HepG2 (cell line): ENCODE data around the gene PPP4C. TPM values are rescaled to one million over a fixed set of nuclear protein-coding genes. Genes with fewer than 3 reads are reported as not detected.
A peak's percentile ranks its signal among the peaks of the same experiment; 100 is the strongest.

Source experiments
- EEA1 ChIP-seq: sonication (generic); formaldehyde crosslinking; IDR thresholded peaks from 2 replicates; pipeline ENCODE4 v1.5.1; 2020; ENCODE audit warnings: mild to moderate bottlenecking, missing genetic modification reagents, borderline replicate concordance
- EZH2 ChIP-seq: conservative IDR thresholded peaks from 2 replicates; pipeline ENCODE4 v1.6.1; 2012; ENCODE audit warnings: mild to moderate bottlenecking, low read depth, low read length, moderate library complexity
- FOXP1 ChIP-seq, 2 experiments: fragments of 450-650 bp in 1 of 2; IDR thresholded peaks; 2 replicates each; pipeline ENCODE4 v1.6.1; 2017 to 2018; ENCODE audit warnings: antibody characterized with exemption in 1 of 2
- KDM4B ChIP-seq: sonication (generic); formaldehyde crosslinking; IDR thresholded peaks from 2 replicates; pipeline ENCODE4 v1.4.0; 2020; ENCODE audit warnings: missing genetic modification reagents
- KDM6A ChIP-seq: IDR thresholded peaks from 2 replicates; pipeline ENCODE4 v1.6.1; 2016; ENCODE audit warnings: low read depth
- KMT2A ChIP-seq: sonication (generic); formaldehyde crosslinking; IDR thresholded peaks from 2 replicates; pipeline ENCODE4 v1.4.0; 2020; ENCODE audit warnings: missing genetic modification reagents
- MAFF ChIP-seq: IDR thresholded peaks from 2 replicates; pipeline ENCODE4 v1.6.1; 2011; ENCODE audit warnings: low read depth, low read length, improper control_type of control experiment
- NCOR1 ChIP-seq: fragments of 200-600 bp; sonication (generic); IDR thresholded peaks from 2 replicates; pipeline ENCODE4 v1.7.0; 2017; ENCODE audit warnings: antibody characterized with exemption, low read length, borderline replicate concordance
- NR2F2 ChIP-seq: IDR thresholded peaks from 2 replicates; pipeline ENCODE4 v1.6.1; 2012; ENCODE audit warnings: low read depth, inconsistent platforms, borderline replicate concordance
- POLR2G ChIP-seq: fragments of 200-400 bp; formaldehyde crosslinking; IDR thresholded peaks from 2 replicates; pipeline ENCODE4 v1.6.1; 2018; ENCODE audit warnings: mild to moderate bottlenecking, low read depth, low read length, moderate library complexity
- RAD21 ChIP-seq: fragments of 450-650 bp; formaldehyde crosslinking; IDR thresholded peaks from 2 replicates; pipeline ENCODE4 v1.5.0; 2020; ENCODE audit warnings: mild to moderate bottlenecking
- TRIM22 ChIP-seq: fragments of 450-650 bp; IDR thresholded peaks from 2 replicates; pipeline ENCODE4 v1.6.1; 2017
- ZFY ChIP-seq: sonication (generic); formaldehyde crosslinking; IDR thresholded peaks from 2 replicates; pipeline ENCODE4 v1.4.0; 2020; ENCODE audit warnings: missing genetic modification reagents
- ZNF33A ChIP-seq: sonication (generic); formaldehyde crosslinking; IDR thresholded peaks from 2 replicates; pipeline ENCODE4 v1.5.1; 2020; ENCODE audit warnings: missing genetic modification reagents, mild to moderate bottlenecking, moderate library complexity, borderline replicate concordance
- ZNF496 ChIP-seq: sonication (generic); formaldehyde crosslinking; IDR thresholded peaks from 2 replicates; pipeline ENCODE4 v1.8.1; 2023; ENCODE audit warnings: mild to moderate bottlenecking, moderate library complexity, missing genetic modification reagents; ENCODE audit not compliant: insufficient replicate concordance
- ZNF619 ChIP-seq: sonication (generic); formaldehyde crosslinking; IDR thresholded peaks from 2 replicates; pipeline ENCODE4 v1.4.0; 2020; ENCODE audit warnings: mild to moderate bottlenecking, missing genetic modification reagents
- ZNF629 ChIP-seq: sonication (generic); formaldehyde crosslinking; conservative IDR thresholded peaks from 2 replicates; pipeline ENCODE4 v1.5.0; 2020; ENCODE audit warnings: missing genetic modification reagents
- ZNF687 ChIP-seq: sonication (generic); formaldehyde crosslinking; IDR thresholded peaks from 2 replicates; pipeline ENCODE4 v1.5.1; 2020; ENCODE audit warnings: mild to moderate bottlenecking, missing genetic modification reagents, moderate library complexity
- ZNF788 ChIP-seq: sonication (generic); formaldehyde crosslinking; IDR thresholded peaks from 2 replicates; pipeline ENCODE4 v1.5.0; 2020; ENCODE audit warnings: mild to moderate bottlenecking, missing genetic modification reagents, borderline replicate concordance
- polyA plus RNA-seq, 8 experiments: library from polyadenylated mRNA; depleted of rRNA in 3 of 8; stranded (reverse) in 7 of 8; unstranded in 1 of 8; fragments of >200 nt; fragmentation: Illumina TruSeq in 4 of 8; extraction: Trizol in 4 of 8; gene quantifications; 2 replicates each; pipeline versions ENCODE4 v1.2.1 to v1.2.3, GENCODE V29; 2011 to 2016; ENCODE audit warnings: low read depth in 4 of 8, missing spikeins in 1 of 8, mixed read lengths in 1 of 8; ENCODE audit not compliant: insufficient read depth in 1 of 8
- total RNA-seq, 5 experiments: library from RNA; depleted of rRNA; stranded (reverse); fragments of >200 nt; fragmentation: Illumina TruSeq; extraction: Trizol; gene quantifications; 2 replicates each; pipeline ENCODE4 v1.2.3, GENCODE V29; 2016; ENCODE audit warnings: low read depth in 1 of 5
- TF ChIP-seq, protein P1 (sequence below): sonication (generic); formaldehyde crosslinking; IDR thresholded peaks from 2 replicates; pipeline ENCODE4 v1.5.1; 2020; ENCODE audit warnings: missing genetic modification reagents, mild to moderate bottlenecking, borderline replicate concordance
- TF ChIP-seq, protein P2 (sequence below): sonication (generic); formaldehyde crosslinking; IDR thresholded peaks from 2 replicates; pipeline ENCODE4 v1.8.1; 2023; ENCODE audit warnings: mild to moderate bottlenecking, moderate library complexity, missing genetic modification reagents

PPP4C gene
- total and polyA plus RNA-seq, 2 of the 13 experiments (the other 11 are each of a cell fraction or from before 2014, with no cell fraction given): 176 to 220 TPM

GRCh38 chr16:30113031-30113710 is 37.4 kb downstream of the PPP4C start, which contains the start of gene GDPD3 (continued):
- TF ChIP-seq NCOR1: no peak
- TF ChIP-seq POLR2G: no peak
- no peak for TF ChIP-seq ZFY
- TF ChIP-seq KDM4B (CRISPR knock-in tag): no peak
- no peak for TF ChIP-seq RAD21
- 0 out of 2 replicates have a peak, but pooled peaks have one; percentile 13 for TF ChIP-seq KMT2A (CRISPR knock-in tag)
- TF ChIP-seq NR2F2: no peak
- no peak for TF ChIP-seq ZNF619
- no peak for TF ChIP-seq ZNF33A
- no peak for TF ChIP-seq MAFF
- TF ChIP-seq, protein P1, sequence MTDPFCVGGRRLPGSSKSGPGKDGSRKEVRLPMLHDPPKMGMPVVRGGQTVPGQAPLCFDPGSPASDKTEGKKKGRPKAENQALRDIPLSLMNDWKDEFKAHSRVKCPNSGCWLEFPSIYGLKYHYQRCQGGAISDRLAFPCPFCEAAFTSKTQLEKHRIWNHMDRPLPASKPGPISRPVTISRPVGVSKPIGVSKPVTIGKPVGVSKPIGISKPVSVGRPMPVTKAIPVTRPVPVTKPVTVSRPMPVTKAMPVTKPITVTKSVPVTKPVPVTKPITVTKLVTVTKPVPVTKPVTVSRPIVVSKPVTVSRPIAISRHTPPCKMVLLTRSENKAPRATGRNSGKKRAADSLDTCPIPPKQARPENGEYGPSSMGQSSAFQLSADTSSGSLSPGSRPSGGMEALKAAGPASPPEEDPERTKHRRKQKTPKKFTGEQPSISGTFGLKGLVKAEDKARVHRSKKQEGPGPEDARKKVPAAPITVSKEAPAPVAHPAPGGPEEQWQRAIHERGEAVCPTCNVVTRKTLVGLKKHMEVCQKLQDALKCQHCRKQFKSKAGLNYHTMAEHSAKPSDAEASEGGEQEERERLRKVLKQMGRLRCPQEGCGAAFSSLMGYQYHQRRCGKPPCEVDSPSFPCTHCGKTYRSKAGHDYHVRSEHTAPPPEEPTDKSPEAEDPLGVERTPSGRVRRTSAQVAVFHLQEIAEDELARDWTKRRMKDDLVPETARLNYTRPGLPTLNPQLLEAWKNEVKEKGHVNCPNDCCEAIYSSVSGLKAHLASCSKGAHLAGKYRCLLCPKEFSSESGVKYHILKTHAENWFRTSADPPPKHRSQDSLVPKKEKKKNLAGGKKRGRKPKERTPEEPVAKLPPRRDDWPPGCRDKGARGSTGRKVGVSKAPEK: peak; percentile 62; the same call in 1 of the 2 replicates
- no peak for TF ChIP-seq EEA1 (CRISPR knock-in tag)
- no peak for TF ChIP-seq TRIM22
- TF ChIP-seq, protein P2, sequence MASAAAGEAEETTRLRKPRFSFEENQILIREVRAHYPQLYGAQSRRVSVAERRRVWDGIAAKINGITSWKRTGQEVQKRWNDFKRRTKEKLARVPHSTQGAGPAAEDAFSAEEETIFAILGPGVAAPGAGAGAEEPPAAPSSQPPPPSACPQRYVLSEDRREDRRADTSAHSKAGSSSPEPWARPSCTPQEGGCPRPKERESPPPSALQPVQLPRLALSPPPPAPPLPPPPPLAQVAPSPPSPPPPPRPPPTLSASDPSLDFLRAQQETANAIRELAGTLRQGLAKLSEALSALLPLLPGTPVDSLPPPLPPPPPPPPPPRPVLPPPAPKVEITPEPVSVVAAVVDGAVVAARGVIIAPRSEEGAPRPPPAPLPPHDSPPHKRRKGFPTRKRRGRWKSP (CRISPR knock-in tag): no peak
- no peak for TF ChIP-seq FOXP1 (IDR thresholded peaks at IDR 0.05)
- TF ChIP-seq FOXP1 (CRISPR knock-in tag; IDR thresholded peaks at IDR 0.05): no peak
- no peak for TF ChIP-seq ZNF496 (CRISPR knock-in tag)
- TF ChIP-seq ZNF788: no peak
- 0 out of 2 replicates have a peak, but pooled peaks have one; percentile 4 for TF ChIP-seq ZNF629
- TF ChIP-seq ZNF687 (CRISPR knock-in tag): no peak
- no peak for TF ChIP-seq EZH2
- TF ChIP-seq KDM6A: no peak
